Activated T-helper 2 cell treated with anti-CD3 and anti-CD28 coated beads, Interferon-gamma antibody, Interleukin-2, Interleukin-4, amounts not matched to agents 10 μg/mL and 5 μg/mL and 100 μg/mL, durations not matched to agents 14 hours and 24 hours and 36 hours (primary cell): Measurements from ENCODE around the gene ST3GAL3. TPM values are rescaled to one million over a fixed set of nuclear protein-coding genes. Genes with fewer than 3 reads are reported as not detected.

ENCODE experiments used
- DNase-seq: peaks from one replicate; pipeline ENCODE4 v3.0.0; 2021; ENCODE audit warnings: low spot score
- H3K27ac Mint-ChIP-seq: one replicate; pipeline ENCODE4 v1.8.0; 2021; ENCODE audit warnings: mixed read lengths
- H3K27me3 Mint-ChIP-seq: one replicate; pipeline ENCODE4 v1.8.0; 2021; ENCODE audit warnings: low read depth, mixed read lengths
- H3K36me3 Mint-ChIP-seq: one replicate; pipeline ENCODE4 v1.8.0; 2021; ENCODE audit warnings: low read depth, mixed read lengths
- H3K4me1 Mint-ChIP-seq: one replicate; pipeline ENCODE4 v1.8.0; 2021; ENCODE audit warnings: low read depth, mixed read lengths
- H3K4me3 Mint-ChIP-seq: one replicate; pipeline ENCODE4 v1.8.0; 2021; ENCODE audit warnings: low read depth, mild to moderate bottlenecking, moderate library complexity, mixed read lengths
- H3K9me3 Mint-ChIP-seq: one replicate; pipeline ENCODE4 v1.8.0; 2021; ENCODE audit warnings: mixed read lengths
- intact Hi-C: fragments of 100-400 bp; cut with micrococcal nuclease; formaldehyde crosslinking; loops from one replicate; pipeline ENCODE4 v1.15.1; 2023
- total RNA-seq: library from RNA; stranded (reverse); gene quantifications from 2 replicates; pipeline ENCODE4 v1.2.3, GENCODE V29; 2022

Gene ST3GAL3
- total RNA-seq, 1 donor from 2014 or later, result 22.0 TPM

- DNase-seq, result peak; percentile 17
- Mint-ChIP-seq H3K27ac (no peak overlapping the region), H3K36me3 (peaks cover 7% of the 10 kb centered on the region), H3K4me3 (peak overlapping the region; percentile 51), H3K9me3 (no peaks in the 10 kb centered on the region), H3K27me3 (peaks cover 10% of the 10 kb centered on the region), H3K4me1 (peaks cover 10% of the 10 kb centered on the region)
- intact Hi-C loops, result no loop called here
Observed at GRCh38 chr1:43936431-43937151, 229.3 kb downstream of the ST3GAL3 start.

- Mint-ChIP-seq H3K4me1 (peaks cover 10% of the 10 kb centered on the region), H3K4me3 (no peak overlapping the region), H3K9me3 (no peaks in the 10 kb centered on the region), H3K27ac (no peak overlapping the region), H3K36me3 (peaks cover 7% of the 10 kb centered on the region), H3K27me3 (peaks cover 10% of the 10 kb centered on the region)
- intact Hi-C loops, result no loop called here
- no peak for DNase-seq
Observed at GRCh38 chr1:43937179-43937865, 230.0 kb downstream of the ST3GAL3 start.

DNA sequence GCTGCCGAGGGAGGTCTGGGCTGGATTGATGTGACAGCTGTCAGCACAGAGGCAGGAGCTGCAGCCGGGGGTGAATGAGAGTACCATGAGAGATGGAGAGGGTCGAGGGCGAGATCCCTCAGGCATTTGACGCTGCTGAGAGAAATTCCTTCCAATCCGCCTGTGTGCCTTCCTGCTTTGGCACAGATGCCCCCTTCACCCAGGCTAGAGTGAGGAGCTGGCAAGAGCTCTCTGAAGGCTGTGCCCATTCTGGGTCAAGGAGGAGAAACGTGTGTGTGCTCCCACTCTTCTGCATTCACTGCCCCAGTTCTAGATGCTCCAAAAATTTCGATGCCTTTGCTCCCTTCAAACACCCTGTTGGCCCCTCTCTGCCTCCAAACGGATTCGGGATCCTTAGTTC, 231.0 kb downstream of the ST3GAL3 start:
- Mint-ChIP-seq H3K9me3 (no peaks in the 10 kb centered on the region), H3K4me3 (no peak overlapping the region), H3K27ac (no peak overlapping the region), H3K27me3 (peaks cover 5% of the 10 kb centered on the region), H3K4me1 (peaks cover 7% of the 10 kb centered on the region), H3K36me3 (peaks cover 15% of the 10 kb centered on the region)
- intact Hi-C loops, result no loop called here
- no peak for DNase-seq

DNA sequence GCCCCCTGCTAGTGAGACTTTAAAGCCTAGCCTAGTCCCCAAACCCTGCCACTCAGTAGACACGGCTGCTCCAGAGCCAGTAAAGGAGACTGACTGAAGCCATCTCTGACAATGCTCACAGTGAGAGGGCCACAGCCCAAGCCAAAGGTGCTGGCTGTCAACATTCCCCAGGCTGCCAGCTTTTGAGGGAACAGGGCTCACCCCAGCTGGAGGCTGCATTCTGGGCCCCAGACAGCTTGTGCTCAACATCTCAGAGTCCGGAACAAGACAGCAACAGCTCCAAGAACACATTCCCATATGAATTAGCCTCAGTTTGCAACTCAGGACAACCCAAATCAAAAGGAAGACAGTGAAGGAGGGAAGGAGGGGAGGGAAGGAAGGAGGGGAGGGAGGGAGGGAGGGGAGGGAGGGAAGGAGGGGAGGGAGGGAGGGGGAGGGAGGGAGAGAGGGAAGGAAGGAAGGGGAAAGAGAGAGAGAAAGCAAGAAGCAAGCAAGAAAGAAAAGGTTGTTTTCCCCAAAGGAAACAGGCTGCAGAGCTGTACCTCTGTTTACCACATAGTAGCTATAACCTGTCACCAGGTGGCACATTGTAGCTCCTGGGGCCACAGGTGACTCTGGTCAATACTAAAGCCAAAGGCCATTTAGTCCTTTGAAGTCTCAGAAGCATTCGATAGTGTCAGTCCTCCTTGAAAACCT, 231.7 kb downstream of the ST3GAL3 start:
- Mint-ChIP-seq H3K9me3 (no peaks in the 10 kb centered on the region), H3K4me3 (no peak overlapping the region), H3K4me1 (peaks cover 4% of the 10 kb centered on the region), H3K27ac (no peak overlapping the region), H3K27me3 (peaks cover 3% of the 10 kb centered on the region), H3K36me3 (peaks cover 15% of the 10 kb centered on the region)
- no peak for DNase-seq
- intact Hi-C loops, result no loop called here

DNA sequence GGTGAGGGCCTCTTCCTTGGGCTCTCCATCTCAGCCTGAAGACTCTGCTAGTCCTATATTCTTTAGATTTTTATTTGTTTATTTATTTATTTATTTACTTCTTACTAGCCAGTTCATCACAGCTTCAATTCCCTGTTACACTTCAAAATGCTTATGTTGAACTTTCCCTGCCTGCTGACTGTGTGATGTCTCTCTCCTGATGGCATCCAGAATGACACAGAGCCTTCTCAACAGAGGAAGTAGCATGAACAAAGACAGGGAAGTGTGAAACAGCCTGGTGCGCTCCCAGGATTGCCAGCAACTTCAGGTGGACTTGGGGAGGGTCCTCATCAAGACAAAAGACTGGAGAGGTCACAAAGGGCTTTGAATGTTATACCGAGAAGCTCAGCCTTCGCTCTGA, 235.1 kb downstream of the ST3GAL3 start:
- peaks cover 25% of the 10 kb centered on the region for H3K36me3 Mint-ChIP-seq
- DNase-seq, result no peak
- no peaks in the 10 kb centered on the region for H3K9me3 Mint-ChIP-seq
- H3K27ac Mint-ChIP-seq, result no peak overlapping the region
- intact Hi-C loops, result loop anchor here (5.0 to 10.0 kb wide), 2 partner anchors 92 to 420 kb away; partner anchors contain the start of gene SLC6A9
- H3K4me1 Mint-ChIP-seq, result peaks cover 9% of the 10 kb centered on the region
- H3K27me3 Mint-ChIP-seq, result no peaks in the 10 kb centered on the region
- H3K4me3 Mint-ChIP-seq, result no peak overlapping the region

DNA sequence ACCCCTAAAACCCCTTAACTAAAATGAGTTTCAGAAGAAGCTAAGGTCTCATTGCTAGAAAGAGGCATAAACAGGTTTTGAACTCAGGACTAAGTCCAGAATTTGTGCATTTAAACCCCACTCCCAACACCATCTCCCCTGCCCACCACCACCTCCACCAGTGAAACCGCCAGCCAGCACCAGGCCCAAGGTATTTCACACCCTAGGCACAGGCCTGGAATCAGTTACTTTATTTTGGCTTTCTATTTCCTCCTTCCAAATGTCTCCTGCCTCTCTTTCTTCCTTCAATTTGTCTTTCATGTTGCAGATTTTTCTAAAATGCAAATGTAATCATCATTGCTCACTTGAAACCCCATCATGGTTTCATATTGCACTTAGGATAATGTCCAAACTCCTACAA, 237.5 kb downstream of the ST3GAL3 start:
- Mint-ChIP-seq H3K27ac (peak overlapping the region; percentile 78), H3K4me1 (peaks cover 24% of the 10 kb centered on the region)

GRCh38 chr1:43945674-43946235, 238.4 kb downstream of the ST3GAL3 start:
- intact Hi-C loops, result loop anchor here (1.0 to 10.0 kb wide), 5 partner anchors 24 to 293 kb away; partner anchors contain the start of genes ATP6V0B, KDM4A, SLC6A9 and ST3GAL3
- H3K9me3 Mint-ChIP-seq, result no peaks in the 10 kb centered on the region
- no peaks in the 10 kb centered on the region for H3K27me3 Mint-ChIP-seq
- peaks cover 29% of the 10 kb centered on the region for H3K36me3 Mint-ChIP-seq
- H3K4me1 Mint-ChIP-seq, result peaks cover 30% of the 10 kb centered on the region
- peak overlapping the region; percentile 96 for H3K4me3 Mint-ChIP-seq
- peak overlapping the region; percentile 94 for H3K27ac Mint-ChIP-seq
- no peak for DNase-seq

More for the DNA sequence above, 237.5 kb downstream of the ST3GAL3 start:
- peak overlapping the region; percentile 96 for H3K4me3 Mint-ChIP-seq
- no peaks in the 10 kb centered on the region for H3K9me3 Mint-ChIP-seq
- H3K36me3 Mint-ChIP-seq, result peaks cover 26% of the 10 kb centered on the region
- no peaks in the 10 kb centered on the region for H3K27me3 Mint-ChIP-seq
- intact Hi-C loops, result loop anchor here (5.0 to 10.0 kb wide), 4 partner anchors 90 to 423 kb away; partner anchors contain the start of genes KDM4A, SLC6A9 and ST3GAL3
- no peak for DNase-seq

GRCh38 chr1:43946236-43947060, 239.1 kb downstream of the ST3GAL3 start, which contains the start of gene IPO13:
Gene IPO13, plus strand, starts transcription at chr1:43946950. Its CDS starts 651 bp downstream, at chr1:43947601.
- Mint-ChIP-seq H3K4me1 (peaks cover 30% of the 10 kb centered on the region), H3K36me3 (peaks cover 29% of the 10 kb centered on the region), H3K9me3 (no peaks in the 10 kb centered on the region), H3K4me3 (peak within 1 kb of the TSS; percentile 96), H3K27me3 (no peaks in the 10 kb centered on the region), H3K27ac (peak within 1 kb of the TSS; percentile 94)
- intact Hi-C loops, result loop anchor here (1.0 to 10.0 kb wide), 5 partner anchors 23 to 294 kb away; partner anchors contain the start of genes ATP6V0B, KDM4A, SLC6A9 and ST3GAL3
- DNase-seq, result peak; percentile 95

GRCh38 chr1:43947061-43947873, 239.9 kb downstream of the ST3GAL3 start:
- no peak for DNase-seq
- peak overlapping the region; percentile 94 for H3K27ac Mint-ChIP-seq
- H3K36me3 Mint-ChIP-seq, result peaks cover 29% of the 10 kb centered on the region
- intact Hi-C loops, result loop anchor here (5.0 to 10.0 kb wide), 3 partner anchors 88 to 295 kb away; partner anchors contain the start of genes KDM4A, SLC6A9 and ST3GAL3
- no peaks in the 10 kb centered on the region for H3K9me3 Mint-ChIP-seq
- H3K4me1 Mint-ChIP-seq, result peaks cover 30% of the 10 kb centered on the region
- H3K4me3 Mint-ChIP-seq, result peak overlapping the region; percentile 96
- no peaks in the 10 kb centered on the region for H3K27me3 Mint-ChIP-seq

DNA sequence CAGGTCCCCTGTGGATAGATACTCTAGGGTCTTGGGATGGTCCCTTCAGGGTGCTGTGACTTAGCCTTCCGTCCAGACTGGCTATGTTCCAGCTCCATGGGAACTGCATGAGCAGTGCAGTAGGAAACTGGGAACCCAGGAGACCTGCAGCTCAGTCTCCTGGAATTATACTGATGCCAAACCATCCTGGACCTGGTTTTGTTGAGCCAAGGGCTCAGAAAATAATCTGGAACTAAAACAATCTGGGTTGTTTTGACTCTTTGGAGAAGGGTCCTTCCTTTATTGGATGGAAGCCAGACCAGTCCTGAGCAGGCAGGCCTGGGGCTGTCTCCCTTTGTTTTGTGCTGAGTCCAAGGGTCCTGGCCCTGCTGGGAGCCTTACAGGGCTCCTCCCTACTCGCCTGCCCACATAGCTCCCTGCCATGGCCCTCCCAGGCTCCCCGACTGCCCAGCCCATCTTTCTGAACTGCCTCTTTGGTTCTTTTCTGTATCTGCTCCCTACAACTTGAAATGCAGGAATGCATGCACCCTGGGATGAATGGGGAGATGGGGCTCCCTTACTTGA, 240.6 kb downstream of the ST3GAL3 start:
- H3K9me3 Mint-ChIP-seq, result no peaks in the 10 kb centered on the region
- DNase-seq, result no peak
- peaks cover 26% of the 10 kb centered on the region for H3K36me3 Mint-ChIP-seq
- no peaks in the 10 kb centered on the region for H3K27me3 Mint-ChIP-seq
- H3K4me1 Mint-ChIP-seq, result peaks cover 30% of the 10 kb centered on the region
- peak overlapping the region; percentile 96 for H3K4me3 Mint-ChIP-seq
- peak overlapping the region; percentile 29 for H3K27ac Mint-ChIP-seq
- intact Hi-C loops, result loop anchor here (5.0 to 10.0 kb wide), 3 partner anchors 87 to 296 kb away; partner anchors contain the start of genes KDM4A, SLC6A9 and ST3GAL3

DNA sequence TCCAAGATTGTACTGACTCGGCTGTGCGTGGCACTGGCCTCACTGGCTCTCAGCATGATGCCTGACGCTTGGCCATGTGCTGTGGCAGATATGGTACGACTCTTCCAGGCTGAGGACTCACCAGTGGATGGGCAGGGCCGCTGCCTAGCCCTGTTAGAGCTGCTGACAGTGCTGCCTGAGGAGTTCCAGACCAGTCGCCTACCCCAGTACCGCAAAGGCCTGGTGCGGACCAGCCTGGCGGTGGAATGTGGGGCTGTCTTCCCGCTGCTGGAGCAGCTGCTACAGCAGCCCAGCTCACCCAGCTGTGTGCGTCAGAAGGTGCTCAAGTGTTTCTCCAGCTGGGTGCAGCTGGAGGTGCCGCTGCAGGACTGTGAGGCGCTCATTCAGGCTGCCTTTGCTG, 242.3 kb downstream of the ST3GAL3 start:
- no peaks in the 10 kb centered on the region for H3K27me3 Mint-ChIP-seq
- peaks cover 30% of the 10 kb centered on the region for H3K4me1 Mint-ChIP-seq
- H3K9me3 Mint-ChIP-seq, result no peaks in the 10 kb centered on the region
- H3K36me3 Mint-ChIP-seq, result peaks cover 18% of the 10 kb centered on the region
- H3K27ac Mint-ChIP-seq, result no peak overlapping the region
- H3K4me3 Mint-ChIP-seq, result peak overlapping the region; percentile 23
- intact Hi-C loops, result loop anchor here (5.0 to 10.0 kb wide), 3 partner anchors 85 to 297 kb away; partner anchors contain the start of genes KDM4A, SLC6A9 and ST3GAL3
- DNase-seq, result no peak
